RWPE1 (cell line): ENCODE data around the gene PHACTR2.

Experiments used
- CTCF ChIA-PET: fragments of 350-600 bp; sonication (Branson Sonifier 250); formaldehyde crosslinking; extraction: SDS; loops from one replicate; lab custom pipeline; 2021; lab: Yijun Ruan, JAX
- POLR2A ChIA-PET: fragments of 400-600 bp; formaldehyde crosslinking; extraction: SDS; loops from one replicate; lab custom pipeline; 2020; ENCODE audit warnings: antibody characterized with exemption; ENCODE audit not compliant: low non-redundant PET; lab: Yijun Ruan, JAX
- DNase-seq: peaks from one replicate; pipeline ENCODE4 v3.0.0; 2012; ENCODE audit warnings: low spot score
- H3K27ac ChIP-seq: fragments of 450-650 bp; 2 replicates; pipeline ENCODE4 v1.5.1; 2017
- CTCF ChIP-seq: fragments of 450-650 bp; conservative IDR thresholded peaks from 2 replicates; pipeline ENCODE4 v1.5.1; 2017; ENCODE audit warnings: low read depth, mild to moderate bottlenecking

The PHACTR2 gene

GRCh38 chr6:143806282-143807102 lies 128.7 kb downstream of the PHACTR2 start:
- no peak for DNase-seq
- POLR2A ChIA-PET = no interaction called here
- CTCF ChIA-PET = interaction anchor here (0.6 kb wide), 1 partner anchor 232 kb away, joined by 4 read pairs; no protein-coding TSS in a partner anchor
- H3K27ac ChIP-seq = no peak overlapping the region
- TF ChIP-seq CTCF = no peak

GRCh38 chr6:143807103-143807772 lies 129.5 kb downstream of the PHACTR2 start:
- ChIA-PET CTCF (no interaction called here), POLR2A (no interaction called here)
- H3K27ac ChIP-seq = no peak overlapping the region
- TF ChIP-seq CTCF = no peak
- no peak for DNase-seq

GRCh38 chr6:143810745-143811144 lies 133.0 kb downstream of the PHACTR2 start:
- H3K27ac ChIP-seq = no peak overlapping the region
- no peak for TF ChIP-seq CTCF
- CTCF ChIA-PET = no interaction called here
- POLR2A ChIA-PET = no interaction called here
- no peak for DNase-seq

GRCh38 chr6:143811501-143812157 lies 133.9 kb downstream of the PHACTR2 start:
- ChIA-PET POLR2A (no interaction called here), CTCF (no interaction called here)
- no peak for DNase-seq
- no peak overlapping the region for H3K27ac ChIP-seq
- no peak for TF ChIP-seq CTCF

GRCh38 chr6:143817621-143818020 lies 139.9 kb downstream of the PHACTR2 start:
- ChIA-PET CTCF (no interaction called here), POLR2A (no interaction called here)
- TF ChIP-seq CTCF = no peak
- DNase-seq = no peak
- no peak overlapping the region for H3K27ac ChIP-seq

GRCh38 chr6:143821359-143821758 lies 143.6 kb downstream of the PHACTR2 start:
- ChIA-PET CTCF (no interaction called here), POLR2A (no interaction called here)
- peak overlapping the region; percentile 28; the same call in 1 of the 2 replicates for H3K27ac ChIP-seq
- TF ChIP-seq CTCF = no peak
- DNase-seq = no peak
